Measurements from ENCODE around the gene SEC61G.

- TF ChIP-seq CTCF (IDR thresholded peaks at IDR 0.05) (no peak), POLR2A (IDR thresholded peaks at IDR 0.05) (no peak)
Observed at GRCh38 chr7:54780490-54780889, 21.5 kb upstream of the SEC61G start.

All from thyroid gland (tissue), 4 donors.